Fibroblast of skin of right biceps (primary cell): Measurements from ENCODE around the gene MIF.
"Not testable (repeated sequence)": the region's sequence is repeated elsewhere in the genome, so short reads cannot be mapped to it uniquely, and the experiment has no call there.

ENCODE experiments used
- DNase-seq: peaks from one replicate; pipeline ENCODE4 v3.0.0-alpha.2; 2013

The MIF gene

DNA sequence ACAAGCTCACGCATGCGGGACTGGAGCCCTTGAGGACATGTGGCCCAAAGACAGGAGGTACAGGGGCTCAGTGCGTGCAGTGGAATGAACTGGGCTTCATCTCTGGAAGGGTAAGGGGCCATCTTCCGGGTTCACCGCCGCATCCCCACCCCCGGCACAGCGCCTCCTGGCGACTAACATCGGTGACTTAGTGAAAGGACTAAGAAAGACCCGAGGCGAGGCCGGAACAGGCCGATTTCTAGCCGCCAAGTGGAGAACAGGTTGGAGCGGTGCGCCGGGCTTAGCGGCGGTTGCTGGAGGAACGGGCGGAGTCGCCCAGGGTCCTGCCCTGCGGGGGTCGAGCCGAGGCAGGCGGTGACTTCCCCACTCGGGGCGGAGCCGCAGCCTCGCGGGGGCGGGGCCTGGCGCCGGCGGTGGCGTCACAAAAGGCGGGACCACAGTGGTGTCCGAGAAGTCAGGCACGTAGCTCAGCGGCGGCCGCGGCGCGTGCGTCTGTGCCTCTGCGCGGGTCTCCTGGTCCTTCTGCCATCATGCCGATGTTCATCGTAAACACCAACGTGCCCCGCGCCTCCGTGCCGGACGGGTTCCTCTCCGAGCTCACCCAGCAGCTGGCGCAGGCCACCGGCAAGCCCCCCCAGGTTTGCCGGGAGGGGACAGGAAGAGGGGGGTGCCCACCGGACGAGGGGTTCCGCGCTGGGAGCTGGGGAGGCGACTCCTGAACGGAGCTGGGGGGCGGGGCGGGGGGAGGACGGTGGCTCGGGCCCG, at the start of gene MIF:
TSS of gene MIF (plus strand) at position 439 of the 765 bp plus-strand sequence. CDS start at position 531, 92 bp downstream.
- DNase-seq: peak; percentile 94

DNA sequence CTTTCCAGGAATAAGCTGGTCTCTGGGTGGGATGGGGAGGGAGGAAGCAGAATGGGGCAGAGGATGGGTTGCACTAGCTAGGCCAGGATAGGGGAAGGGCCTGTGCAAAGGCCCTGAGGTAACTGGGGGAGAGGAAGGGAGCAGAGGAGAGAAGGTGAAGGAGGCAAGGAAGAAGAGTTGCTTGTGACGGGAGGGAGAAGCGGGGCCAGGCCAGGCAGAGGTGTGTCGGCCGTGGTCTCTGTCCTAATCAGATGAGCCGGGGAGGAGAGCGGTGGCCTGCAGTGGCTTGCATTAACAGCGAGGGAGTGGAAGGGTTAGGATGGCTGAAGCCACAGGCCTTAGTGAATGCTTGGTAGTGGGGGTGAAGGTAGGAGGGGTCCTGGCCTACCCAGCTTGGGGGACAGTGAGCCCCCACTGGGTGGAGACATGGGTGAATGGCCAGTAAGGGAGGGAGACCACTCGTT, 49.4 kb upstream of the MIF start:
- DNase-seq: no peak

DNA sequence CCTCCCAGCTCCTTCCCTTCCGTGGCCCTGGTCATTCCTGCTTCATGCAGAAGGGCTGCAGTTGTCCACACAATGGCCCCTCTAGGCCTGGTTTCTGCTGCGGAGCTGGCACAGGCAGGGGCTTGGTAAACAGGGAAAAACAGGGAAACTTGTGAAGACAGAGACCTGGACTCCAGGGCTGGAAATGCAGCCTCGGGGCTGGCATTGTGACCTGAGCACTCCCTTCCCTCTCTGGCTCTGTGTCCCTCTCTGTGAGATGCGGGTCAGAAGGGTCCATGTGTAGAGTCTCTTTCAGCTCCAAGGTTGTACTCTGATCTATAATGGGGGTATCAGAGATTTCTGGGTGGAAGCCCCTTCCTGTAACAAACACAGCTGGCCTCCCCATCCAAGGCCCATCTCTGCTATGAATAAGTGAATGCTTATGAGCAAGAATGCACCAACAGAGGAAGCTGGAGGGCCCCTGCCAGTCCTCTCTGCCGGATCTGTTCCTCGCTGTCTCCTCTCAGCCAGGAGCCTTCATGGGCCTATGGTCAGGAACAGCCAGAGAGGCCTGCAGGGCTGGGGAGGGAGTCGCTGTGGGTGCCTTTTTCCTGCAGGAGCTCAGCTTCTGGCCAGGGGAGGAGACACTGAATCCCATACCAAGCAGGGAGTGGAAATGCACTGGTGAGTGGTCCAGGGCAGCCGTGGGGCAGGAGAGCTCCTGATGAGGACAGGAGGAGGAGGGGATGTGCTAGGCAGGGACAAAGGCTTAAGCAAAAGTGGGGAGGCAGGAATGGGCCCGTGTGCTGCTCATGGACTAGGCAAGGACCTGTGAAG, 48.7 kb upstream of the MIF start:
- no peak for DNase-seq

DNA sequence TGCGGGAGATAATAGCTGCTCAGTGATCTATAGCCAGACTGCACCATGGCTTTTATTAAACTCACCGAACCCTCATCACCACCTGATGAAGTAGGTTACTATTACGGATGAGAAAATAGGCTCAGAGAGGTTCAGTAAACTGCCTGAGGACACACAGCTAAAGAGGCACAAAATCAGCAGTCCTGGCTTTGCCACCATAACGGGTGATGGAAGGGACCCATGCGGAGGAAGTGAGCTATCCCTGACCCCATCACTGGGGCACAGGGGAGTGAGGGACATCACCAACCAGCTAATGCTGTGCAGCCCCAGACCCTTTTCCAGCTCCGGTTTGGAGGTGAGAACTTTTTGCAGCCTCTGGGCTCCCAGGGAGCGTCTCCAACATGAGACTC, 48.1 kb upstream of the MIF start:
- DNase-seq: no peak

DNA sequence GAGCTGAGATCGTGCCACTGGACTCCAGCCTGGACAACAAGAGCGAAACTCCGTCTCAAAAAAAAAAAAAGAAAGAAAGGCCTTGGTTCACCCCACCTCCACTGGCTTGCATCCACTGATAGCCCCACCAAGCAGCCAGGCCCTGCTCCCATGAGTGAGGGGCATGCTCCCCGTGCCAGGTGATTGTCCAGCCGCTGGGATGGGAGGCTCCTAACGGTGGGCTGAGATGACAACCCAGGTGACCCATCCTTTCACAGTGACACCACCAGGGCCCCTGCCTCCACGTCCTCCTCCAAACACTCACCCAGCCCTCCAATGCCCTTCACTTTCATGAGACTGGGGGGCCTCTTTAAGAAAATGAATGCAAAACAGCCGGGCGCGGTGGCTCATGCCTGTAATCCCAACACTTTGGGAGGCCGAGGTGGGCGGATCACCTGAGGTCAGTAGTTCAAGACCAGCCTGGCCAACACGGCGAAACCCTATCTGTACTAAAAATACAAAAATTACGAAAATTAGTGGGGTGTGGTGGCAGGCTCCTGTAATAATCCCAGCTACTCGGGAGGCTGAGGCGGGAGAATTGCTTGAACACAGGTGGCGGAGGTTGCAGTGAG, 46.8 kb upstream of the MIF start:
- DNase-seq: no peak

DNA sequence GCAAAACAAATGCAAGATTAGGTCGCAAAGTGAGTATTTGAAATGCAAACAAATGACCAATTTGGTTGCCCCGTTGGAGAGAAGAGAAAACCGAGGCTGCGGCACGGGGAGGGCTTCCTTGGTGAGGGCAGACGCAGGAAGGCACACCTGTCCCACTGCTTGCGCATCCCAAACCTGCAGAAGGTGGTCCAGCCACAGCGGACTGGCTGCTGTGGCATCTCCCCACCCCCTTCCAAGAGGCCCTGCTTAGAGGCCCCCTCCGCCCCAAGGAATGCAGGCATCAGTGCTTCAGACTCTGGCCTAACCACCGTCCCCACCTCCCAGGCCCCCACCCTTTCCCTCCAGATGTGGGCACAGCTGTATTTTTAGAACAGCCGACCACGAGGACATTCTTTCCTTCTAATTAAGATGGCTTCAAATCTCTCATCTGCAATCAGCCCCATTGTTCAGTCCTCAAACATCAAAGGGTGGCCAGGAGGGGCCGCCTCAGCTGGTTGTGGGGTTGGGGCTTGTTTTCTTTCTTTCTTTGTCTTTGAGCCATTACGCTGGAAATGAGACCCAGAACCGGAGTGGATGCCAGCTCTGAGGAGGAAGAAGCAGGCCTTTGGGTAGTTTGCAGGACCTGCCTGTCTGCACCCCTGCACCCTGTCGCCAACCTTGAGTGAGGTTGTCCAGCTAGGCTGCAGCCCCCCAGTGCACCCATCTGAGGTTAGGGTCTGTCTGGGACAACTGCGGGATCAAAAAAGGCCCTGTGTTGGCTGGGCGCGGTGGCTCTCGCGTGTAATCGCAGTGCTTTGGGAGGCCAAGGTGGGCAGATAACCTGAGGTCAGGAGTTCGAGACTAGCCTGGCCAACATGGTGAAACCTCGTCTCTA, 46.0 kb upstream of the MIF start:
- DNase-seq: no peak

DNA sequence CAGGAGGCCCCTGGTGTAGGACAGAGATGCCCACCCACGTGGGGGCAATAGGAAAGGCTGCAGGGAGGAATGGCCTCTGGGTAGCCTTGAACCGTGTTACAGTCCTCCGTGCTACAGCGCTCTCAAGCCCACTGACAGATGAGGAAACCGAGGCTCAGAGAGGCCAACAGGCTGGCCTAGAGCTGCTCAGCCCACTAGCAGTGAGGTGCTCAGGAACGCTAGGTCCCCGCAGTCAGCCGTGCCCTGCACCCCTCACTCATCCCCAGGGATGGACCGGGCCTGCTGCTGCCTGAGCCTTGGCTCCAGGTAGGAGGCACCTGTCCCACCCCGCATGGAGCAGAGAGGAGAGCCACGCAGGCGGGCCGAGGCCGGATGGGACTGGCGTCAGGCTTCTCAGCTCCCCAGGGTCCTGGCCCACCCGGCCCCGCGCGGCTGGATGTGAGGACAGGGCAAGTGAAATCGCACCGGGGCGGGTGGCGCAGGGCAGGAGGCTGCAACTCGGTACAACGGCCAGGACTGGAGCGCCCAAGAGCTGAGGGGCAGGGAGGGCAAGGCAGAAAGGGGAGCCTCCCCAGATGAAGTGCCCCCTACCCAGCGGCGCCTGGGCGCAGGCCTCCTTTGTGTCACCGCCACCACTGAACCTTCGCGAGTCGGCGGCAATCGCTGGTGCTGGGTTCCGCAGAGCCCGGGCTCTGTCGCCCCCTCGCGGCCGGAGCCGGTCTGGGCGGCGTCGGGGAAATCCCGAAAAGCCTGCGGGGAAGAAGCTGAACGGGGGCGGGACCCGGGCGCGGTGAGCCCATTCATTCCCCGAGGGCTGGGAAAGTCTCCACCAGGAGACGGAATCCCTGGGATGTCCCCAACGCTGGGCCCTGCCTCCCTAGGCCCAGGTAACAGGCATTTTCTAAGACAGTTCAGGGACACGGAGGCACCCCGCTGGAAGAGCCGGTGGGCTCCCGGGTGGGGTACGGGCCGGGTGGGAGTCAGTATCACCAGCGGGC, 44.9 kb upstream of the MIF start:
- peak; percentile 73 for DNase-seq

DNA sequence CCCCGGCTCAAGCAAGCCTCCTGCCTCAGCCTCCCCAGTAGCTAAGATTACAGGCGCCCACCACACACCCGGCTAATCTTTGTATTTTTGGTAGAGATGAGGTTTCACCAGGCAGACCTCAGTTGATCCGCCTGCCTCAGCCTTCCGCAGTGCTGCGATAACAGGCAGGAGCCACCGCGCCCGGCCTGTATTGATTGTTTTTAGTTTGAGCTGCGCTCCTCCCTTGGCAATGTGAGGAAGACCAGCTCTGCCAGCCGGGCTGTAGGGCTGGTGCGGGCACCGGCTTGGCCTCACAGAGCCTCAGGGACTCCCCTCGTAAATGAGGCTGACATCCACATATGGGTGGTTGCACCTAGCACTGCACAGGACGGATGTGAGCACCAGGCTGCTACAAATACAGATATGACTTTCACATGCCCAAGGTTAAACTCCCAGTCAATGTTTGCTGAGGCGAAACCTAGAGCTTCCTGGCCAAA, 44.0 kb upstream of the MIF start:
- no peak for DNase-seq

DNA sequence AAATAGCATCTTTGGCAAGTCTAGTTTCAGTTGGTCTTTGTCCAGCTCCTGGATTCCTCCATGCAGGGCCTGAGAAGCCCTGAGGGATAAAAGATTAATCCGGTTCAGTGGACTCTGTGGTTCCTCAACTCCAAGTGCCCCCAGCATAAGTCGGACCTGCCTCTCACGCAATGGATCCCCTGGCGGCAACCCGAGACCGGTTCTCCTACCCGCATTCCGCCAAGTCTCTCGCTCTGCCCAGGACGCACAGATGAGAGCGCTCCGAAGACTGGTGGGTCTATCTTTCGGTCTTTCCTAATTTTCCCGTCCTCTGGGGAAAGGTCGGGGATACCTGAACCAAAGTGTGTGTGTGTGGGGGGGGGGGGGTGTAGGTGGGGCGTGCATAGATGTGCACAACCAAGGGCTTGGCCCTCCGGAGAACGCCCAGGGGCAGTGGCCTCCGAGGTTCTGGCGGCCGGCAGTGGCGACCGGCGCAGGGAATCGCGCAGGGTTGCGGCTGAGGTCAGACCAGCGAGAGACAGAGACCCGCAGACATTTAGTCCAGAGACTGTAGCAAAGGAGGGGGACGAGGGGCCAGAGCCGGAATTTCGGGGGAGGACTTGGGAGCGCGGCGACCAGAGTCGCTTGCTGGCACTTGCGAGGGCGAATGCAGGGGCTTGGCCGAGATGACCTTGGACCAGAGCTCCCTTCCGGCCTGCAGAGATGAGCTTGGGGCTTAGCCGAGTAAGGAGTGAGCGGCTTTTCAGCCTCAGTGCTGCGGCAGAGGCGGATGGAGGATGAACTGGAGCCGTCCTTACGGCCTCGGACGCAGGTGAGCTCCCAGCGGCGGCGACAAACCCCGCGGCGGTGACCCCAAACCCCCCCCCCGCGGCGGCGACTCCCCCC, 37.2 kb upstream of the MIF start:
- peak; percentile 42 for DNase-seq

DNA sequence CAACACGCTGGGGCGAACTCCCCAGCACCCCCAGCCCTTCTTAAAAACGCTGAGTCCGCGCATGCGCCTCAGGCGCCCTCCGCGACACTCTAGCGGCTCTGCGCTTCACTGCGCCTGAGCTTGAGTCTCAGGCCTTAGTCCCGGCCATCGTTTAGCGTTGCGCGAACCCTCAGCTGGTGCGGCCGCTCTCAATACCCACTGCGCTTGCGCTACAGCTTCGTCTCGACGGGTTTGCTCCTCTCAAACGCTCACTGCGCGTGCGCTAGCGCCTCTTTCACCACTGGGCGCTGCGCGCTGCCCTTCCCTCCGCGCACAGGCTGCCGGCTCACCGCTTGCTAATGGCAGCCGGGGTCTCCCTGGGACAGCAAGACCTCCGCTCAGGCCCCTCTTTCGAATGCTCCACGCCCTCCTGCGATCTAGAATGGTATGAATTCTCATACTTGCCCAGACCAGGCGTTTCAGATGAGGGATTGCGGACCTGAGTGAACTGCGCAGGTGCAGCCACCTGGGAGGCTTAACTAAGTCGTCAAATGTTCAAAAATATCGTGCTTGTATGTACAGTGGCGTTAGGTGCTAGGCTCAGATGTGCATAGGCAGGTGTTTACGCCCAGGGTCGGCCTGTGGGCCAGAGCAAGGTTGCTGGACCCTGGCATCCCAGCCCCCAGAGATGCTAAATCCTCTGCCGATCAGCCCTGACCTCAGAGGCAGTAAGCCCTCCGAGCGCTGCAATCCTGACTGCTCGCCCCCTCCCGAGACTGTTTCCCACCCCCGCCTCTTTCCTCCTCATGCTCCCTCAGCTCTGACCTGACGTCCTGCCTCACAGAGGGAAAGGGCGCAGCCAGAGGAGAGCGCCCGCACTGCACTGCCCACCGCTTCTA, 36.3 kb upstream of the MIF start, which contains the start of gene SLC2A11:
TSS of gene SLC2A11 (plus strand) at position 270 of the 878 bp plus-strand sequence. CDS start at position 395, 125 bp downstream.
- DNase-seq: peak; percentile 97

DNA sequence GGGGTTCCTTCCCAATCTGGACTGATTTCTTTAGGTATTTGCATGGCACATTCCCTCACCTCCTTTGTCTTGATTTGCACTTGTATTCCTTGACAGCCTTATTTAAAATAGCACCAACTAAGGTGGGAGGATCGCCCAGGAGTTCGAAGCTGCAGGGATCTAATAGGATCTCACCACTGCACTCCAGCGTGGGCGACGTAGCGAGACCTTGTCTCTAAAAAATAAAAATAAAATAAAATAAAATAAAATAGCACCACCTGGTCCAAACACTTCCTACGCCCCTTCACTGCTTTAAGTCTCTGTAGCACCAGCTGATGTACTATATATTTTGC, 35.7 kb upstream of the MIF start:
- no peak for DNase-seq

DNA sequence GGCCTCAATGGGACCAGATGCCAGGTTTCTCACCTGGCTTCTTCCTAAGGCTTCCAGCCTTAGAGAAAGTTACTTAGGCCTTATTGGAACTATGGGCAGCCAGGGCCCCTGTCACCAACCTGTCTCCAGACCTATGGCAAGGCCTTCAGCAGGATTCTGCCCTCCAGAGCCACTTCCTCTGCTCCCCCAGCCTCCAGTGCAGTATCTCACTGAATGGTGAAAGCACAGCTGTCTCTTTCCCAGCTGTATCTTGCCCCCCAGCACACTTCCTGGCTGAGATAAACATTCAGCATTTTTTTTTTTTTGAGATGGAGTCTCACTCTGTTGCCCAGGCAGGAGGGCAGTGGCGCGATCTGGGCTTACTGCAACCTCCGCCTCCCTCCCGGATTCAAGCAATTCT, 35.0 kb upstream of the MIF start:
- no peak for DNase-seq

DNA sequence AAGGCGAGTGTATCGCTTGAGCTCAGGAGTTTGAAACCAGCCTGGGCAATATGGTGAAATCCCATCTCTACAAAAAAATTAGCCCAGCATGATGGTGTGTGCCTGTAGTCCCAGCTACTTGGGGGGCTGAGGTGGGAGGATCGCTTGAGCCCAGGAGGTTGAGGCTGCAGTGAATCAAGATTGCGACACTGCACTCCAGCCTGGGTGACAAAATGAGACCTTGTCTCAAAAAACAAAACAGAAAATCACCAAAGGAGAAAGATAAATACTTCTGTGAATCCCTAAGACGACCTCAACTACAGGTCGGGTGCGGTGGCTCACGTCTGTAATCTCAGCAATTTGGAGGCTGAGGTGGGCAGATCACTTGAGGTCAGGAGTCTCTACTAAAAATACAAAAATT, 34.0 kb upstream of the MIF start:
- DNase-seq: not testable (repeated sequence)

DNA sequence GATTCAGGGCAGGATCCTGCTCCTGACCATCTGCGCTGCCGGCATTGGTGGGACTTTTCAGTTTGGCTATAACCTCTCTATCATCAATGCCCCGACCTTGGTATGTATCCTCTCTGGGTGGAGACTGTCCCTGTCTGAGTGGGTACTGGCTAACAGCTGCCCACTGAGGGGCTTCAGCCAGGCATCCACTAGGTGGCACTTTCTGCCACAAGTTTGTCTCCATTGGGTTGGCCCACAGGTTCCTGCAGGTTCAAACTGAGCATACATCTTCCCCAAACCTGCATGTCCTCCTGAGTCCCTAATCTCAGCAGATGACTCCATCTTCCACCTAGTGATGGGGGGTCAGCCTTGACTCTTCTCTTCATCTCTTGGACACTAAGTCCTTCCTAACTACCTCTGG, 32.1 kb upstream of the MIF start:
- peak; percentile 42 for DNase-seq

DNA sequence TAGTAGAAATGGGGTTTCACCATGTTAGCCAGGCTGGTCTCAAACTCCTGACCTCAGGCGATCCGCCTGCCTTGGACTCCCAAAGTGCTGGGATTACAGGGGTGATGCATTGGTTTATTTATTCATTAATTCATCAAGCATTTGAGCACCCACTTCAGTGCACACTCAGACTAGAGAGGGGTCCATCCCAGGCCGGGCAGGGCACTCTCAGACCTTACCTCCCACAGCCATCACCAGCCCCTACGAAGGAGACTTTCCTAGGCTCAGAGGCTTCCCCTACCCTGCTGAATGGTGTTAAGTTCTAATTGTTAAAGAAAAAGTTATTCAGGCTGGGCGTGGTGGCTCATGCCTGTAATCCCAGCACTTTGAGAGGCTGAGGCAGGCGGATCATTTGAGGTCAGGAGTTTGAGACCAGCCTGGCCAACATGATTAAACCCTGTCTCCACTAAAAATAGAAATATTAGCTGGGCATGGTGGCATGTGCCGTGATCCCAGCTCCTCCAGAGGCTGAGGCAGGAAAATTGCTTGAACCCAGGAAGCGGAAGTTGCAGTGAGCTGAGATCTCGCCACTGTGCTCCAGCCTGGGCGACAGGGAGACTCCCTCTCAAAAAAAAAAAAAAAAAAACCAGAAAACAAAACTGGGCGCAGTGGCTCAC, 29.6 kb upstream of the MIF start:
- not testable (repeated sequence) for DNase-seq

DNA sequence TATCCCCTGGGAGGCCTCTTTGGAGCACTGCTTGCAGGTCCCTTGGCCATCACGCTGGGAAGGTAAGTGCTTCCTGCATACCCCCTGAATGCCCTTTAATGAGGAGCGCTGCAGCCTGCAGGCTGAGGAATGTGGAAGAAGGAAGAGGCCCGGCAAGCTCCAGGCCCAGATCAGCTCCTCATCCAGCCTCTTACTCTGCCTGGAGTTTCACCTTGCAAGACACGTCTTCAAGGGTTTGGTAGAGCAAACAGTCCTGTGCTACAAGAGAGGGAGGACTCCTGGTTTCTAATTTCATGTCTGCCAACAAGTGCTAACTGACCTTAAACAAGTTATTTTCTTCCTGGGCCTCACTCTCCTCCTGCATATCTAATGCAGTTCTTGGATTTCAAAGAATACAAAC, 25.6 kb upstream of the MIF start:
- DNase-seq: no peak

DNA sequence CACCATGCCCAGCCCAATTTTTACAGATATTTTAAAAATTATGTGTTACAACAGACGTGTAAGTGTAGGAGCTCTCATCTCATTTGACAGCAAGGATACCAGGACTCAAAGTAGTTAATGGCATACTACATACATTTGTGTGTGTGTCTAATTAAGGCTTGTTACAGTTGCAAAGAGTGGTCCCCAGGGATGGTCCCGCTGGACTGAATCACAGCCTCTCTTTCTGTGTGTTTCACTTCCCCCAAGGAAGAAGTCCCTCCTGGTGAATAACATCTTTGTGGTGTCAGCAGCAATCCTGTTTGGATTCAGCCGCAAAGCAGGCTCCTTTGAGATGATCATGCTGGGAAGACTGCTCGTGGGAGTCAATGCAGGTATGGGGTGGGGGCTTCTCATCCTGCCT, 19.3 kb upstream of the MIF start:
- DNase-seq: no peak

DNA sequence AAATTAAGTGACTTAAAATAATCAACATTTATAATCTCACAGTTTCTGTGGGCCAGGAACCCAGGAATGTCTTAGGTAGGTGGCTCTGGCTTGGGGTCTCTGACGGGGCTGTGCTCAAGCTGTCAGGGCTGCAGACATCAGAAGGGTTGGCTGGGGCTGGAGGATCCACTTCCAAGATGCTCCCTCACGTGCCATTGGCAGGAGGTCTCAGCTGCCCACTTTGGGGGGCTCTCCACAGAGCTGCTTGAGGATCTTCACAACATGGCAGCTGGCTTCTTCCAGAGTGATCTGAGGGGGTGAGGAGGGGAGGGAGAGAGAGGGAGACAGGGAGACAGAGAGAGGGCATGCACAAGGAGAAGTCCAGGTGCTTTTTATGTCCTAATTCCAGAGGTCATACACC, 18.4 kb upstream of the MIF start:
- DNase-seq: no peak

DNA sequence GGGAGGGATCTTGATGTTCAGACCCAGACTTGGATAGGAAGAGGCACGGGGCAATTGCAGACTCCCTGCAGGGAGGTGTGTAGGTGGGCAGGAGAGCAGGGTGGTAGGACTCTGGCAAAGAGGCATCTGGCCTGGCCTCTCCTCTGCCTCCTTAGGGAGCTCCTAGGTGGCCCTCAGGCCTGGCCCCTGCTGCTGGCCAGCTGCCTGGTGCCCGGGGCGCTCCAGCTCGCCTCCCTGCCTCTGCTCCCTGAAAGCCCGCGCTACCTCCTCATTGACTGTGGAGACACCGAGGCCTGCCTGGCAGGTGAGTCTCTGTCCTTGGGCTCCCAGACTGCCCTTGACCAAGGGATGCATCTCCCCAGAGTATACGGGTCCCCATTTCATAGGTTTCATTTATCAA, 16.6 kb upstream of the MIF start:
- DNase-seq: no peak
